Duodenal mucosa (tissue), 2 donors: ENCODE results near the gene VEPH1.

Source experiments
- H3K27ac ChIP-seq: one replicate; pipeline ENCODE4 v1.7.0; 2013; ENCODE audit warnings: low read depth, low read length
- H3K27me3 ChIP-seq, 2 donors: one replicate each; pipeline ENCODE4 v1.7.0; 2013; ENCODE audit warnings: low read length in 2 of 2, control low read depth in 1 of 2; ENCODE audit not compliant: insufficient read depth in 2 of 2, control insufficient read depth in 1 of 2
- H3K36me3 ChIP-seq, 2 donors: one replicate each; pipeline ENCODE4 v1.7.0; 2013; ENCODE audit warnings: low read length in 2 of 2, control low read depth in 1 of 2; ENCODE audit not compliant: insufficient read depth in 2 of 2, control insufficient read depth in 1 of 2
- H3K4me1 ChIP-seq, 2 donors: one replicate each; pipeline ENCODE4 v1.7.0; 2013; ENCODE audit warnings: low read length in 2 of 2, control low read depth in 1 of 2; ENCODE audit not compliant: insufficient read depth in 2 of 2, control insufficient read depth in 1 of 2
- H3K4me3 ChIP-seq, 2 donors: one replicate each; pipeline ENCODE4 v1.7.0; 2013; ENCODE audit warnings: low read length in 2 of 2, low read depth in 1 of 2
- H3K9ac ChIP-seq, 2 donors: one replicate each; pipeline ENCODE4 v1.7.0; 2013; ENCODE audit warnings: low read length in 2 of 2, low read depth in 1 of 2
- H3K9me3 ChIP-seq, 2 donors: one replicate each; pipeline ENCODE4 v1.7.0; 2013; ENCODE audit warnings: low read length in 2 of 2, control low read depth in 1 of 2; ENCODE audit not compliant: control insufficient read depth in 1 of 2

Gene VEPH1

GRCh38 chr3:157502916-157503595 lies at the start of gene VEPH1:
TSS of gene VEPH1 (minus strand) at chr3:157503416. CDS start at chr3:157495349, 8,067 bp downstream.
- no peak within 1 kb of the TSS for H3K4me3 ChIP-seq
- H3K27ac ChIP-seq, result no peak within 1 kb of the TSS
- H3K27me3 ChIP-seq, result peaks cover 15 to 22% of the 10 kb centered on the region in 2 donors
- H3K4me1 ChIP-seq, result peaks cover 6 to 9% of the 10 kb centered on the region in 2 donors
- H3K9me3 ChIP-seq, result no peaks in the 10 kb centered on the region
- H3K36me3 ChIP-seq, result no peaks in the 10 kb centered on the region
- no peak within 1 kb of the TSS for H3K9ac ChIP-seq

- no peaks in the 10 kb centered on the region for H3K9me3 ChIP-seq
- H3K27ac ChIP-seq, result no peak overlapping the region
- H3K9ac ChIP-seq, result no peak overlapping the region
- H3K36me3 ChIP-seq, result no peaks in the 10 kb centered on the region
- H3K4me3 ChIP-seq, result no peak overlapping the region
- no peaks in the 10 kb centered on the region for H3K27me3 ChIP-seq
- no peaks in the 10 kb centered on the region for H3K4me1 ChIP-seq
Measured at GRCh38 chr3:157551961-157552360, 48.7 kb upstream of the VEPH1 start.

DNA sequence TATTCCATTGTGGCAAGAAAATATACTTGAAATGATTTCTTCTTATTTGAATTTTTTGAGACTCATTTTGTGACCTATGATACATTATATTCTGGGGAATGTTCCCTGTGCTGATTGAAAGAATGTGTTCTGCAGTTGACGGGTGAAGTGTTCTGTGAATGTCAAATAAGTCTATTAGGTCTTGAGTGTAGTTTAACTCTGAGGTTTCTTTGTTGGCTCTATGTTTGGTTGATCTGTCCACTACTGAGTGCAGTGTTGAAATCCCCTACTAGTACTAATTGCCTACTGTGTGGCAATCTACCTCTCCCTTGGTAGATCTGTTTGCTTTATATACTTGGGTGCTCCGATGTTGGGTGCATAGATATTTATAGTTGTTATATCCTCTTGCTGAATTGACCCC lies 46.3 kb upstream of the VEPH1 start:
- no peaks in the 10 kb centered on the region for H3K4me1 ChIP-seq
- no peaks in the 10 kb centered on the region for H3K27me3 ChIP-seq
- H3K27ac ChIP-seq, result no peak overlapping the region
- no peaks in the 10 kb centered on the region for H3K36me3 ChIP-seq
- no peak overlapping the region for H3K4me3 ChIP-seq
- no peak overlapping the region for H3K9ac ChIP-seq
- no peaks in the 10 kb centered on the region for H3K9me3 ChIP-seq

DNA sequence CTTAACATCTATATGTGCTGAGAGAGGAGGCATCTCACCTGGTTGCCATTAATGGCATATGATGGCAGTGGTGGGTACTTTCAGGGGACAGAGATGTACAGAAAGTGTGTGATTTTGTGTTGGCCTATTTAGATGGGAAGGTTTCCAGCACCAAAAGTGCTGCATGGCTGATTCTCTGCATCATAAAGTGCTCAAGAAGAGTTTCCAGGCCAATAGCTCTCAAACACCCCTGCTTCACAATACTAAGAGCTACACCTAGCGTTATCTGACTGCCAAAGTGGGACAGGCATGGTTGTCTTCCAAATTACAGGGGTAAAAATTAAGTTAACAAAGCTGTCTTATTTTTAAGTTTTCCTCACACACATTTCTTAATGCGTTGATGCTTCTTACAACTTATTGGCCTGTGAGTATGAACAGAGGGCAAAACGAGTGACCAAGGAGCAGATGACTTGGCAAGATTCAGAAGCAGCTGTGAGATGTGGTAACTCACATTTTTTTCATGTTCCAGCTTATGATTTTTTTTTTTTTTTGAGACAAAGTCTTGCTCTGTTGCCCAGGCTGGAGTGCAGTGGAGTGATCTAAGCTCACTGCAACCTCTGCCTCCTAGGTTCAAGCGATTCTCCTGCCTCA lies 41.4 kb upstream of the VEPH1 start:
- no peaks in the 10 kb centered on the region for H3K36me3 ChIP-seq
- no peak overlapping the region for H3K4me3 ChIP-seq
- H3K4me1 ChIP-seq, result peaks cover 4 to 5% of the 10 kb centered on the region in 2 donors
- H3K27me3 ChIP-seq, result peaks cover 4 to 7% of the 10 kb centered on the region in 2 donors
- H3K9ac ChIP-seq, result no peak overlapping the region
- peaks cover 0 to 5% of the 10 kb centered on the region in 2 donors for H3K9me3 ChIP-seq
- no peak overlapping the region for H3K27ac ChIP-seq

DNA sequence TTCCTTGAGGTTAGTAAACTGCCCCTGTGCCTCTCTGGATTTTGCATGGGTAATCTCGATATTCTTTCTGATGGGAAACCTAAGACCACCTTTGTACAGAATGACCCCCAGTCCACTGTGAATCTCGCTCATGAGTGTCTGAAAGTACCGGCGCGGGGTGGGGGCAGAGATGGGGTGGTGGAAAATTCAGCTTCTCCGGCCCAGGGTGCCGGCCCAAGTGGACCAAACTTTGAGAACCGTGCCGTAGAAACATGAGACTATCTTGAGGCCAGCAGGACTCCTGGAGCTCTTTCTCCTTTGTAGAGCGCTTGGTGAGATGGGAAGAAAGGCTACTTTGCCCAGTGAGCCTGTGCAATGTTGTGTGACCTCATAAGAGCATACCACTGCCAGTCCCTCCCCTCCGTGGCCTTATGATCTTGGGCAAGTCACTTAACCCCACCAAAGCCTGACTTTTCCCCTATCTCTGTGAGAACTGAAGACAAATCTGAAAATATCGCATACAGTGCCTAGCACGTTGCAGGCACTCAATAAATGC lies 40.4 kb upstream of the VEPH1 start:
- Histone ChIP-seq H3K9ac (no peak overlapping the region), H3K9me3 (peaks cover 0 to 5% of the 10 kb centered on the region in 2 donors), H3K27ac (no peak overlapping the region), H3K36me3 (no peaks in the 10 kb centered on the region), H3K27me3 (peaks cover 4 to 10% of the 10 kb centered on the region in 2 donors), H3K4me1 (peaks cover 4 to 5% of the 10 kb centered on the region in 2 donors), H3K4me3 (peak overlapping the region; percentile 44 to 48)

DNA sequence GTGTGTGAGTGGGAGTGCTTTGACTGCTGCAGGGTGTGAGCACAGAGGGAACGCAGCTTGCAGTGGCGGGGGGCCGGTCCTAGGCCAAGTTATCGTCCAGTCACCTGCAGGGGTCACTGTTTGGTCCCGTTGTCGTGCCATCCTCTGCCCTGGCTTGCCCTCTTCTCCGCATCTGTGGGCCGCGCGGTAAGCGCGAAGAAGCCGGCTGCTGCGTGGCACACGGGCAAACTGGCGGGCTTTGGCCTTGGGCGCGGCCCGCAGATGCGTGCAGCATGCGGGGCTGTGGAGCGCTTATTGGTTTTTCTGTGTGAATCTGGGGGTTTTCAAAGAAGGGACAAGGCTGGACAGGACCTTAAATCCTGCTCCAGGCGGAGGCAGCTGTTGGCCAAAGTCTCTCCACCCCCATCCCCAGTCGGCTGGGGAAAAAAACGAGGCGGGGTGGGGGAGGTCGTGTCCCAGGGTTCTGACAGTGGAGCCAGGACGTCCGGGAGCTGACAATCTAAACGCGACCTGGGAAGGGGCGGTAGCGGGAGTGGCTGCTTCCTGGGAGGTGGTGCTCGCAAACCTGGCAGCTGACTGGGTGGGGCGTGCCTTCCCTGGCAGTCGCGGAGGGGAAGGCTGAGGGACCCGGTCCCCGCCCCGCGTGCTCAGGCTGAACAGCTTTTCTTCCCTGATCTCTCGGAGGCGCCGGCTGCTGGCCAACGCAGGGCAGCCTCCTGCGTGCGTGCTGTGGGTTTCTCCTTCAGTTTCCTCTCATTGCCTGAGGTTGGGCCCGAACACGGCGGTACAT lies 39.7 kb upstream of the VEPH1 start:
- no peak overlapping the region for H3K27ac ChIP-seq
- H3K4me1 ChIP-seq, result peaks cover 4 to 5% of the 10 kb centered on the region in 2 donors
- H3K9ac ChIP-seq, result no peak overlapping the region
- H3K36me3 ChIP-seq, result no peaks in the 10 kb centered on the region
- H3K9me3 ChIP-seq, result peaks cover 0 to 5% of the 10 kb centered on the region in 2 donors
- peaks cover 4 to 10% of the 10 kb centered on the region in 2 donors for H3K27me3 ChIP-seq
- H3K4me3 ChIP-seq, result peak overlapping the region; percentile 44 to 48

DNA sequence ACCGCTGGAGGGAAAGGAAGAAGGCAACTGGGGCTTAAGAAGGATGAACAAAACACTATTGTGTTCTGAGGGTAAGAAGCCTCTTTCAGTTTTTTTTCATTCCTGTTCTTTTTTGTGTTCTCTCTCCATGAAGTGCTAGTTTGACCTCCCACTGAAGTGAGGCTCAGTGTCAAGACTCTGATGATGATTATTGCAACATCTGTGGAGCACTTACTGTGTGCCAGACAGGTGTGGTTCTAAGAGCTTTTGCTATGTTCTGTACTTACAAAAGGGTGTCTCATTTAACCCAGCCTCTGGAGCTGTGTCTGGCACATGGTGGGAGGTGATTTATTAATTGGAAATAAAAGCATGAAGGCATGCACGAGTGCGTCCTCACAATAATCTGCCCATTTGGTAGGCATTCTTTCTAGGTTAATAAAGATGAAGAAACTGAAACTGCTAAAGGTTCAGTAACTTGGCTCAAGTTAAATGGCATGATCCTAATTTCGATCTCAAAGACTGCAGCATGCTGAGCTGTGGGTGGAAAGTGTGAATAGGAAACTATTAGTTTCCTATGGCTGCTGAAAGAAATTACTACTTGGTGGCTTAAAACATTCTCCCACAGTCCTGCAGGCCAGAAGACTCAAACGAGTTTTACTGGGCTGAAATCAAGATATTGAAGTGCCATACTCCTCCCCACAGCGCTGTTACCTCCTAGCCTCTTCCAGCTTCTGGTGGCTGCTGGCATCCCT lies 38.5 kb upstream of the VEPH1 start:
- Histone ChIP-seq H3K36me3 (no peaks in the 10 kb centered on the region), H3K27me3 (peaks cover 4 to 10% of the 10 kb centered on the region in 2 donors), H3K4me3 (no peak overlapping the region)

GRCh38 chr3:157540656-157541055 lies 37.4 kb upstream of the VEPH1 start:
- H3K27ac ChIP-seq, result no peak overlapping the region
- peaks cover 4 to 10% of the 10 kb centered on the region in 2 donors for H3K27me3 ChIP-seq
- H3K4me1 ChIP-seq, result peaks cover 4 to 5% of the 10 kb centered on the region in 2 donors
- H3K9me3 ChIP-seq, result peaks cover 0 to 5% of the 10 kb centered on the region in 2 donors
- no peak overlapping the region for H3K9ac ChIP-seq
- no peaks in the 10 kb centered on the region for H3K36me3 ChIP-seq
- H3K4me3 ChIP-seq, result no peak overlapping the region

More for the DNA sequence above, 38.5 kb upstream of the VEPH1 start:
- H3K4me1 ChIP-seq, result peaks cover 4 to 5% of the 10 kb centered on the region in 2 donors
- H3K9ac ChIP-seq, result no peak overlapping the region
- H3K27ac ChIP-seq, result no peak overlapping the region
- H3K9me3 ChIP-seq, result peaks cover 0 to 5% of the 10 kb centered on the region in 2 donors

DNA sequence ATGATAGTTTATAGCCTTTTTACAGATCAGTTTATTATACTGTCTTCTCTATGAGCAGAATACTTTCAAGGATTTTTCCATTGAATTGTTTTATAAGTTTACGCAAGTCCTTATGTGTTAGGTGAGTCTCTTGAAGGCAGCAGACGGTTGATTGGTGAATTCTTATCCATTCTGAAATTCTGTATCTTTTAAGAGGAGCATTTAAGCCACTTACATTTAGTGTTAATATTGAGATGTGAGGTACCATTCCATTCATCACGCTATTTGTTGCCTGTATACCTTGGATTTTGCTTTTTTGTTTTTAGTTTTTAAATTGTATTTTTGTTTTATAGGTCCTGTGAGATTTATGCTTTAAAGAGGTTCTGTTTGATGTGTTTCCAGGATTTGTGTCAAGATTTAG lies 32.5 kb upstream of the VEPH1 start:
- Histone ChIP-seq H3K9me3 (no peaks in the 10 kb centered on the region), H3K27ac (no peak overlapping the region), H3K36me3 (no peaks in the 10 kb centered on the region), H3K27me3 (peaks cover 4% of the 10 kb centered on the region in 2 donors), H3K9ac (no peak overlapping the region), H3K4me3 (no peak overlapping the region), H3K4me1 (no peaks in the 10 kb centered on the region)
